Liver (tissue), 3 donors: Measurements from ENCODE around the gene AGGF1.

ENCODE experiments used
- EGR1 ChIP-seq, 2 donors: IDR thresholded peaks; 2 replicates each; pipeline ENCODE4 v1.6.1; 2016 to 2018; ENCODE audit warnings: antibody characterized with exemption in 2 of 2, low read depth in 2 of 2
- FOXA1 ChIP-seq: IDR thresholded peaks from 2 replicates; pipeline ENCODE4 v1.6.1; 2016; ENCODE audit warnings: antibody characterized with exemption
- GABPA ChIP-seq, 2 donors: IDR thresholded peaks in 1 of 2; conservative IDR thresholded peaks in 1 of 2; 2 replicates each; pipeline ENCODE4 v1.6.1; 2016; ENCODE audit warnings: antibody characterized with exemption in 2 of 2, mild to moderate bottlenecking in 1 of 2, moderate library complexity in 1 of 2
- JUND ChIP-seq, 2 donors: IDR thresholded peaks; 2 replicates each; pipeline ENCODE4 v1.6.1; 2016; ENCODE audit warnings: antibody characterized with exemption in 2 of 2
- RAD21 ChIP-seq, 2 donors: IDR thresholded peaks; 2 replicates each; pipeline ENCODE4 v1.6.1; 2016; ENCODE audit warnings: antibody characterized with exemption in 2 of 2, mild to moderate bottlenecking in 2 of 2
- SP1 ChIP-seq: IDR thresholded peaks from 2 replicates; pipeline ENCODE4 v1.6.1; 2018; ENCODE audit warnings: antibody characterized with exemption, mild to moderate bottlenecking
- TAF1 ChIP-seq: conservative IDR thresholded peaks from 2 replicates; pipeline ENCODE4 v1.6.1; 2016; ENCODE audit warnings: antibody characterized with exemption, mild to moderate bottlenecking
- YY1 ChIP-seq: IDR thresholded peaks from 2 replicates; pipeline ENCODE4 v1.6.1; 2016; ENCODE audit warnings: antibody characterized with exemption, mild to moderate bottlenecking
- TF ChIP-seq, protein P1 (sequence below): fragments of 150-350 bp; IDR thresholded peaks from 2 replicates; pipeline ENCODE4 v1.5.1; 2017; ENCODE audit warnings: improper control_type of control experiment, low read depth, low read length; ENCODE audit not compliant: missing input control
- TF ChIP-seq, protein P2 (sequence below): IDR thresholded peaks from 2 replicates; pipeline ENCODE4 v1.6.1; 2016; ENCODE audit warnings: antibody characterized with exemption
- TF ChIP-seq, protein P3 (sequence below): IDR thresholded peaks from 2 replicates; pipeline ENCODE4 v1.6.1; 2016; ENCODE audit warnings: antibody characterized with exemption
- donor health status: healthy.
- donor health status: healthy.

GRCh38 chr5:77012601-77013000, 17.6 kb upstream of the AGGF1 start:
- TF ChIP-seq, protein P1, sequence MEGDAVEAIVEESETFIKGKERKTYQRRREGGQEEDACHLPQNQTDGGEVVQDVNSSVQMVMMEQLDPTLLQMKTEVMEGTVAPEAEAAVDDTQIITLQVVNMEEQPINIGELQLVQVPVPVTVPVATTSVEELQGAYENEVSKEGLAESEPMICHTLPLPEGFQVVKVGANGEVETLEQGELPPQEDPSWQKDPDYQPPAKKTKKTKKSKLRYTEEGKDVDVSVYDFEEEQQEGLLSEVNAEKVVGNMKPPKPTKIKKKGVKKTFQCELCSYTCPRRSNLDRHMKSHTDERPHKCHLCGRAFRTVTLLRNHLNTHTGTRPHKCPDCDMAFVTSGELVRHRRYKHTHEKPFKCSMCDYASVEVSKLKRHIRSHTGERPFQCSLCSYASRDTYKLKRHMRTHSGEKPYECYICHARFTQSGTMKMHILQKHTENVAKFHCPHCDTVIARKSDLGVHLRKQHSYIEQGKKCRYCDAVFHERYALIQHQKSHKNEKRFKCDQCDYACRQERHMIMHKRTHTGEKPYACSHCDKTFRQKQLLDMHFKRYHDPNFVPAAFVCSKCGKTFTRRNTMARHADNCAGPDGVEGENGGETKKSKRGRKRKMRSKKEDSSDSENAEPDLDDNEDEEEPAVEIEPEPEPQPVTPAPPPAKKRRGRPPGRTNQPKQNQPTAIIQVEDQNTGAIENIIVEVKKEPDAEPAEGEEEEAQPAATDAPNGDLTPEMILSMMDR = no peak
- TF ChIP-seq SP1 = no peak
- TF ChIP-seq GABPA (IDR thresholded peaks at IDR 0.05 in 1 of 2, conservative IDR thresholded peaks at IDR 0.05 in 1 of 2) = no peak
- no peak for TF ChIP-seq TAF1
- TF ChIP-seq YY1 = no peak
- TF ChIP-seq FOXA1 = no peak
- TF ChIP-seq, protein P2, sequence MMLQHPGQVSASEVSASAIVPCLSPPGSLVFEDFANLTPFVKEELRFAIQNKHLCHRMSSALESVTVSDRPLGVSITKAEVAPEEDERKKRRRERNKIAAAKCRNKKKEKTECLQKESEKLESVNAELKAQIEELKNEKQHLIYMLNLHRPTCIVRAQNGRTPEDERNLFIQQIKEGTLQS = no peak
- TF ChIP-seq, protein P3, sequence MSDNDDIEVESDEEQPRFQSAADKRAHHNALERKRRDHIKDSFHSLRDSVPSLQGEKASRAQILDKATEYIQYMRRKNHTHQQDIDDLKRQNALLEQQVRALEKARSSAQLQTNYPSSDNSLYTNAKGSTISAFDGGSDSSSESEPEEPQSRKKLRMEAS = no peak
- TF ChIP-seq JUND (IDR thresholded peaks at IDR 0.05) = no peak
- TF ChIP-seq RAD21 (IDR thresholded peaks at IDR 0.05) = no peak
- TF ChIP-seq EGR1 (IDR thresholded peaks at IDR 0.05; ENCODE audit: low read depth in 2 of 2) = no peak
